Measurements from ENCODE around the gene ZNF177.
"Not testable (repeated sequence)": the region's sequence is repeated elsewhere in the genome, so short reads cannot be mapped to it uniquely, and the experiment has no call there.

The ZNF177 gene

DNA sequence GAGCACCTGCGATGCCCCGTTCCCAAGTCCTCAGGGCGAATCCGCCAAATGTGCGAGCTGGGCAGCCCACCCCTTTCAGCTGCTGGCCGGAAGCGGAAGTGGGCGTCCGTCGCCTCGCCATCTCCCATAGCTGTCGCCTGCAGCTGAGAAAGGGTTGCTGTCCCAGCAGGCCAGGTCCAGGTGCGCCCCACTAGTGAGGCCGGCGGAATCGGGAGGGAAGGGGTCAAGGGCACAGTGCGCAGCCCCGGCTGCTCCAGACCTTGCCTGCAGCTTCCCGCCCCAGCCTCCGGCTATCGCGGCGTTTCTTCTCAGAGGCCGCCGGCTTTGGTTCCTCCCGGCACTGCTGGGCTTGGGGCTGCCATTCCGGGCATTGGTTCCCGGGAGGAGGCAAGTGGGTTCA, at the start of gene ZNF177:
Gene ZNF177 (plus strand): TSS at position 109 of the 400 bp plus-strand sequence. CDS start 15,299 bp downstream, outside the sequence.
- DNase-seq = no peak

DNA sequence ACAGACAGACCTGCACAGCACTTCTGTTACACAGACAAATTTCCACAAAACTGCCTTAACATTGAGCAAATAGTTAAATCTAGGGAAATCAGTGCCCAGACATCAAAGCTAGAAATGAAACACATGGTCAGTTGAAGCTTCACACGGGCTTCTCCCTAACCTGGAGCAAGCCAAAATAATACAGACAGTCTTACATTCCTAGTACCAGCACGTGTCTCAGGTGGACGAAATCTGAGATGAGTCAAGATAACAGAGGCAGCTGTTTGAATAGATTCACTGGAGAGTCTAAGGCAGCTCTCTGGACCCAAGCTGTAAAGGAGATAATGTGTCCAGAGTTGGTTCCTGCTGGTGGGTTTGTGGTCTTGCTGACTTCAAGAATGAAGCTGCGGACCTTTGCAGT, 49.1 kb upstream of the ZNF177 start:
- DNase-seq = no peak

DNA sequence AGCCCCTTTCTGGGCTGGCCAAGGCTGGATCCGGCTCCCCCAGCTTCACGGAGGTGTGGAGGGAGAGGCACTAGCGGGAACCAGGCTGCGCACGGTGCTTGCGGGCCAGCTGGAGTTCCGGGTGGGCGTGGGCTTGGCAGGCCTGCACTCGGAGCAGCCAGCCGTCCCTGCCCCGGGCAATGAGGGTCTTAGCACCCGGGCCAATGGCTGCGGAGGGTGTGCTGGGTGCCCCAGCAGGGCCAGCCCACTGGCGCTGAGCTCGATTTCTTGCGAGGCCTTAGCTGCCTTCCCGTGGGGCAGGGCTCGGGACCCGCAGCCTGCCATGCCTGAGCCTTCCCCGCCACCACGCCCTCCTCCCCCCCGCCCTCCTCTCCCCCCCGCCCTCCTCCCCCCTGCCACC, 41.5 kb upstream of the ZNF177 start:
- no peak for DNase-seq

- not testable (repeated sequence) for DNase-seq
These were observed 41.1 kb upstream of the ZNF177 start for GRCh38 chr19:9321756-9322155.

- DNase-seq = not testable (repeated sequence)
These were observed 40.6 kb upstream of the ZNF177 start for GRCh38 chr19:9322201-9322600.

DNA sequence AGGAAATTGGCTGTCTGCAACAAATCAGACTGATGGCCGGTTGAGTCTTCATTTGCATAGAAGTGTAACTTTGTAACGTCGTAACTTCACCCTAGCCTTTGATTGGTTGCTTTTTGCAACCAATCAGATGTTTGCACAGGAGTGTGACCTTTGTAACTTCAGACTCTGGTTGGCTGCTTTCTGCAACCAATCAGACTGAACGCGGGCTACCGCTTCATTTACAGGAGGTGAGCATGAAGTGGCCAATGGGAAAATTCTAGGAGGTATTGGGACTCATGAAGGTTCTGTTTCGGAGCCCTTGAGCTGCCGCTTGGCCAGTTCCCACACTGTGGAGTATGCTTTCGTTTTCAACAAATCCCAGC, 39.3 kb upstream of the ZNF177 start:
- peak; percentile 76 to 78 for DNase-seq

- peak; percentile 96 to 97 for DNase-seq
These were observed 38.8 kb upstream of the ZNF177 start, which contains the start of gene ZNF559 for GRCh38 chr19:9323919-9324583. Gene ZNF559, plus strand, starts transcription at chr19:9324179. Its CDS starts 14,371 bp downstream, at chr19:9338550.

- no peak for DNase-seq
These were observed 38.2 kb upstream of the ZNF177 start for GRCh38 chr19:9324584-9324962.

- no peak for DNase-seq
These were observed 32.8 kb upstream of the ZNF177 start for GRCh38 chr19:9329999-9330398.

DNA sequence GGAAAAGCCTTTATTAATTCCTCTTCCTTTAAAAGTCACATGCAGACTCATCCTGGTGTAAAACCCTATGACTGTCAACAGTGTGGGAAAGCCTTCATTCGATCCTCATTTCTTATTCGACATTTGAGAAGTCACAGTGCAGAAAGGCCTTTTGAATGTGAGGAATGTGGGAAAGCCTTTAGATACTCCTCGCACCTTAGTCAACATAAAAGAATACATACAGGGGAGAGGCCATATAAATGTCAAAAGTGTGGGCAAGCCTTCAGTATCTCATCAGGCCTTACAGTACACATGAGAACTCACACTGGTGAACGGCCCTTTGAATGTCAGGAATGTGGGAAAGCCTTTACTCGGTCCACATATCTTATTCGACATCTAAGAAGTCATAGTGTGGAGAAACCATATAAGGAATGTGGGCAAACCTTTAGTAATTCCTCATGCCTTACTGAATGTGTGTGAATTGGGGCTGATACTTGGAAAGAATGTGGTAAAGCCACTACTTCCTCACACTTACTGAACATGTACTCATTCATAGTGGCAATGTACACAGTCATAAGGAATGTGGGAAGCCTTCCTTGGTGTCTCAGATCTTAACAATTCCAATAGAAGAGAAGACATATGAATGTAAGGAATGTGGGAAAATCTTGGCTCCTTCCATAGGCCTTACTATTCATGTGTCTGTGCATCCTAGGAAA, 20.1 kb upstream of the ZNF177 start:
- DNase-seq = no peak

DNA sequence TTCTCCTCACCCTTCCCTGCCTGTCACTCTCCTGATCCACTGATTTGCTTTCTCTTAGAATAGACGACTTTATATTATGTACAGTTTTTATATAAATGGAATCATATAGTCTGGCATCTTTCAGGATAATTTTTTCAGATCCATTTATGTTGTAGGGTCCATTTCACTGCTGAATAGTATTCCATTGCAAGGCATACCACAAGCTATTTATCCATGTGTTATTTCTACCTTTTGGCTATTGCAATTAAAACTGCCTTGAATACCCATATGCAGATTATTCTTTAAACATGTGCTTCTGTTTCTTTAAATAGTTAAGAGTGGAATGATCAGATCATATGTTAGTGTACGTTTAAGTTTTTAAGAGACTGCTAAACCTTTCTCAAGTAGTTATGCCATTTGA, 17.8 kb upstream of the ZNF177 start:
- no peak for DNase-seq

DNA sequence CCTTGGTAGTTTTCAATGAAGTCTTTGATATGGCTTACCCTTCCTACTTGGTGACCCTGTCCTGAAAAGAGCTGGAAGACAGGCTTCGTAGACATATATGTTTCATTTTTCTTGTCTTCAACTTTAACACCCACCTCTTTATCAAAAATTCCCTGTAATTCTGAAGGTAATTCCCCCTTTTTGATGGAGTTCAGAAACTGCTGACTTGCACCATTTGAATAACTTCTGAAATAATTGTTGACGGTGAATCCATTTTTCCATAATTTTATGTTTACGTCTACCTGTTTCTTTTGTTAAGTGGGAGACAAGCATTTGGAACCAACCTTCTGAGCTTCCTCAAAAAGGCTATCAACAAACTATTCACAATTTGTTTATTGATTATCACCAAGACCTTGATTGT, 14.6 kb upstream of the ZNF177 start:
- DNase-seq = no peak

DNA sequence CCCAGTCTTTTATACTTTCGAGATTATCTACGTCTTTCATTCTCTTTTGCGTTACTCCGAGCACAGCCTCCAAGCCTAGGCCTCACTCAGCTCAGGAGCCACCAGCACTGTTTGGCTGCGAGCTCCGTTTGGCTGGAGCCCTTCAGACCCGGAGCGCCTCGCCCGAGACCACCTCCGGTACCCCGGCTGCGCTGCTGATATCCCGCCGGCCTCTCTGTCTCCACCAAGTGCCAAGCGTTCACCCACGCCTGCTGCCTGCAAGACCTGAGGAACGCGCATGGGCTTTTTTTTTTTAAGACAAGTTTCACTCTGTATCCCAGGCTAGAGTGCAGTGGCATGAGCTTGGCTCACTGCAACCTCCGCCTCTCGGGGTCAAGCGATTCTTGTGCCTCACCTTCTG, 14.1 kb upstream of the ZNF177 start:
- no peak for DNase-seq

- DNase-seq = no peak
These were observed 10.3 kb upstream of the ZNF177 start for GRCh38 chr19:9352505-9352904.

DNA sequence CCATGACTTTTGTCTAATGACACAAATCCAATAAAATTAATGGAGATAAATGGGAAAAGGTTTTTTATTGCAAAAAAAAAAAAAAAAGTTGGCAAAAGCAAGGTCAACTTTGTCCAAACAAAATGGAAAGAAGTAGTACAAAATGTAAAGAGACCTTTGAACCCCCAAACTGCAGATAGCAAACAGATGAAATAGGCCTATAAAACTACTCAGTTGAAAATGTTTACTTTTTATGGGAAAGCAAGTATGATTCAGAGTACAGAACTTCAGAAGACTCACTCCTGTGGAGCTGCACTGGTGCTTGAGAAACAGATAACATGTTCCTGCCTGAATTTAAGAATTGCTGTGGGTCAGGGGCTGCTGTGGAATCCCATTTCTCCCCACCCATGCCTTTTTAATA, 9.8 kb upstream of the ZNF177 start:
- DNase-seq = no peak

GRCh38 chr19:9354651-9355050, 8.2 kb upstream of the ZNF177 start:
- DNase-seq = no peak

DNA sequence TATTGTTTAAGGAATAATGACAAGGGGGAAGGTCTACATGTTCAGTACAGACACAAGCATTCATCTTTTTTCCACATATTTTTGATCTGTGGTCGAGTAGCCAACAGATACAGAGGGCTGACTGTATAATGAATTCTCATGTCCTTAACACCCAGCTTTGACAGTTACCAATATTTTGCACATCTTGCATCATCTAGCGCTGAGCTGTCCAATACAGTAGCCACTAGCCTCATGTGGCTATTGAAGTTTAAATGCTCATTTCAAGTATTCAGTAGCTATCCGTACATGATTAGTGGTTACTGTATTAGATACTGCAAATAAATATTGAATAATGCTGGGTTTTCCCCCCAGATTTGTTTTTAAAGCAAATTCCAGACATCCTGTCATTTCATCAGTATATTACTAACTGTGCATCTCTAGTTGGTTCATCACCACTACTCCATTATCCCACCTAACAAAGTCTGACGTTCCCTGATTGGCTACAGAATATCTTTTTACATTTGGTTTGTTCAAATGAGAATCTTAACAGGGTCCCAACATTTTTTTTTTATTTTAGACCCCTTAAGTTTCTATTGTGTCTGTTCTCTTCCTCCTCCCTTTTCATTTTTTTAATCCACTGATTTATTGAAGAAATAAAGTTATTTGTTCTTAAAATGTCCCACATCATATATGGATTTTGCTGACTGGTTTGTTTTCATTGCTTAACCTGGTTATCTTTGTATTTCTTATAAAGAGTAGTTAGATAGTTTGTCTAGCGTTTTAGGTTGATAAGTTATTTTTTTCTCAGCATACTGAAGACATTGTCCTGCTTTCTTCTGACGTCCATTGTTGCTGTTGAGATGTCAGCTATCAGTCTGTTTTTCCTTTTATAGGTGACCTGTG, 8.2 kb downstream of the ZNF177 start:
- DNase-seq = no peak

- DNase-seq = no peak
These were observed 18.6 kb downstream of the ZNF177 start for GRCh38 chr19:9381361-9381785.

DNA sequence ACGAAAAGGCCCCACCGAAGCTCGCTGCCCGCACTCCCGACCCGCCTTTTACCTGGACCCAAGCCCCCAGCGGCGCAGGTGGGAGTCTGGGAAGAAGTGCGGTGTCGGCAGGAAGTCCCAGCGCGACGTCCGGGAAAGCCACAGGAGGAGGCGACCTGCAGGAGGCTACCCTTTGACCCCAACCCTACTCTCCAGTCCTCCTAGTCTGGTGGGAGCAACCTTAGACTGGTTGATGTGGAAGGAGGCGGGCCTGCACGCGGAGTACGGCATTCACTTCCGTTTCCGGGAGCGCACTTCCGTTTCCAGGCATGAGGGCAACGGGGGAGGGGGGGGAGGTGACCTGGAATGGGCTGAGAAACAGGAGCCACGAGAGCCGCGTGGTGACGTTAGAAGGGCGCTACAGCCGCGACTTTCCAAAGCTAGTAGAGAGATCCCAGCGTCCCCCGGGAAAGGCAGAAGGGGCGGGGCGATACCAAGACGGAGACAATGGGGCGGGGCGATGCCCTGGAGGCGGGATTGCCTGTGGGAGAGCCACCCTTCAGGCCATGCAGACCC, 44.1 kb downstream of the ZNF177 start:
- DNase-seq = peak; percentile 36 to 45

- no peak for DNase-seq
These were observed 45.0 kb downstream of the ZNF177 start for GRCh38 chr19:9407827-9408226.

- DNase-seq = no peak
These were observed 50.6 kb downstream of the ZNF177 start for GRCh38 chr19:9413240-9413954.

DNA sequence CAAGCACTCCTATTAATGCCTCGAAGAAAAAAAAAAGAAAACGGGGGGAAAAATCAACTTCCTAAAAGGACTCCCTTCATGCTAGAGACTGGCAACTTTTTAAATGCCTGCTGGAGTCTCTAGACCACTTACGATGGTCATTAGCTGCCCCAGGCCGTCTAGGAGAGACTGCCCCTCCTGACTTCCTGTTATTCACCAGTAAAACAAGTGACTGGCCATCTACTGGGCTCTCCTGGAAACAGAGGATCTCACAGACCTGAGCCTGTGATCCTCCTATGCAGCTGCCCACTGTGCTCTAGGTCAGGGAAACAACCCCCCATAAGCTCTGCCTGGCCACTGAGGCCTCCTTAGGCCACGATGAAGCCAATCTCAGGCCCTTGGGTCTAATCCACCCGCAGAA, 65.1 kb downstream of the ZNF177 start:
- no peak for DNase-seq

GRCh38 chr19:9430444-9430843, 67.6 kb downstream of the ZNF177 start:
- DNase-seq = no peak
